NCI-H128 (cell line): ENCODE results near the gene TIFAB.

Experiments used
- DNase-seq: peaks from one replicate; lab custom pipeline; 2025; ENCODE audit not compliant: unreplicated experiment; lab: John Stamatoyannopoulos, UW

TIFAB gene

GRCh38 chr5:135482381-135482933, 30.3 kb upstream of the TIFAB start:
- DNase-seq = no peak

- no peak for DNase-seq
These were observed 29.8 kb upstream of the TIFAB start for GRCh38 chr5:135481909-135482311.

- DNase-seq = no peak
These were observed 29.2 kb upstream of the TIFAB start for GRCh38 chr5:135481387-135481786.

- no peak for DNase-seq
These were observed 28.4 kb upstream of the TIFAB start for GRCh38 chr5:135480511-135480910.

- DNase-seq = no peak
These were observed 26.8 kb upstream of the TIFAB start for GRCh38 chr5:135478938-135479337.

GRCh38 chr5:135477613-135478066, 25.5 kb upstream of the TIFAB start:
- no peak for DNase-seq

GRCh38 chr5:135476615-135477581, 24.7 kb upstream of the TIFAB start:
- no peak for DNase-seq

GRCh38 chr5:135473956-135474670, 22.0 kb upstream of the TIFAB start:
- DNase-seq = no peak

- no peak for DNase-seq
These were observed 20.0 kb upstream of the TIFAB start for GRCh38 chr5:135472141-135472540.

- DNase-seq = no peak
These were observed 19.6 kb upstream of the TIFAB start for GRCh38 chr5:135471726-135472125.

- DNase-seq = no peak
These were observed 17.8 kb upstream of the TIFAB start for GRCh38 chr5:135469911-135470310.

- DNase-seq = no peak
These were observed 16.4 kb upstream of the TIFAB start for GRCh38 chr5:135468541-135468940.

- DNase-seq = no peak
These were observed 15.8 kb upstream of the TIFAB start for GRCh38 chr5:135467871-135468485.

GRCh38 chr5:135467051-135467625, 15.0 kb upstream of the TIFAB start:
- no peak for DNase-seq

GRCh38 chr5:135466178-135467050, 14.3 kb upstream of the TIFAB start:
- DNase-seq = peak; percentile 54

GRCh38 chr5:135465391-135466122, 13.4 kb upstream of the TIFAB start:
- DNase-seq = no peak

- DNase-seq = no peak
These were observed 10.2 kb upstream of the TIFAB start for GRCh38 chr5:135462304-135462703.

- DNase-seq = no peak
These were observed 9.5 kb upstream of the TIFAB start for GRCh38 chr5:135461481-135462151.
